ENCODE results near the gene DCHS1. TPM values are rescaled to one million over a fixed set of nuclear protein-coding genes. Genes with fewer than 3 reads are reported as not detected.

The DCHS1 gene
- total and polyA plus RNA-seq, 9 of the 15 experiments (the other 6 are each of a cell fraction or from before 2014, with no cell fraction given), result 0.04 to 0.49 (median 0.14) TPM; not detected in 2

DNA sequence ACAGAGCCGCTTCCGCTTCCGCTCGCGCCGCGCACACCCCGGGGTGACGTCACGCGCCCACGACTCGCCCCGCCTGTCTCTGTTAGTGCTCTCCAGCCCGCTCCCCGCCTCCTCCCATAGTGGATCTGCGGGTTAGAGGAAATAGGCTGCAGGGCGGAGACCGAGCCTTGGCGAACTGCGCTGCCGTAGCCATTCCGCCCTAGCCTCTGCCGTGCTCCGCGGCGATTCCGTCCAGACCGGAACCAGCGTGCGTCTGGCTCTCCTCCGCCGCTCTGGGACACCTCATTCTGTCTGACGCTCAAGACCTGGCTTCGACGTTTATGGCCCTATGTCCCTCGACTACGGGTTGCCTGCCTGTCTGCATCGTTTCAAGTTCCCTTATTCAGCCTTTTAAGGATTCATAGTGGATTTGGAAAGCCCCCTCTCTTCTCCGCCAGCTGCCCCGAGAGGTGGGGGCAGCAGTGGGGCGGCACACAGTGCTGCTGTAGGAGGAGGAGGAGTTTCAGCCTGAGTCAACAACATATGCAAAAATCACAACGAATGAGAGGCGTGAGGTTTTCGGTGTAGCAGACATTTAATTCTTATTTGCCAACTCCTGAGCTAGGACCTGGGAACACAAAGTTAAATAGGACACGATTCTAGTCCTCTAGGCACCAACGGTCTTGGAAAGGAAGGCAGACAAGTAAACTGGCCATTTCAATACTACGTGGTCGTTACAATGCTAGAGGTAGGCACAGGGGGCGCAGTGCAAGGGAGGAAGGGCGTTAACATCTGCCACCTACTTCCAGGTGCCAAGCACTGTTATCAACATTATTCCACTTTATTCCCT lies 43.2 kb downstream of the DCHS1 start, which contains the start of gene TAF10 (continued):
- TF ChIP-seq, protein P1, sequence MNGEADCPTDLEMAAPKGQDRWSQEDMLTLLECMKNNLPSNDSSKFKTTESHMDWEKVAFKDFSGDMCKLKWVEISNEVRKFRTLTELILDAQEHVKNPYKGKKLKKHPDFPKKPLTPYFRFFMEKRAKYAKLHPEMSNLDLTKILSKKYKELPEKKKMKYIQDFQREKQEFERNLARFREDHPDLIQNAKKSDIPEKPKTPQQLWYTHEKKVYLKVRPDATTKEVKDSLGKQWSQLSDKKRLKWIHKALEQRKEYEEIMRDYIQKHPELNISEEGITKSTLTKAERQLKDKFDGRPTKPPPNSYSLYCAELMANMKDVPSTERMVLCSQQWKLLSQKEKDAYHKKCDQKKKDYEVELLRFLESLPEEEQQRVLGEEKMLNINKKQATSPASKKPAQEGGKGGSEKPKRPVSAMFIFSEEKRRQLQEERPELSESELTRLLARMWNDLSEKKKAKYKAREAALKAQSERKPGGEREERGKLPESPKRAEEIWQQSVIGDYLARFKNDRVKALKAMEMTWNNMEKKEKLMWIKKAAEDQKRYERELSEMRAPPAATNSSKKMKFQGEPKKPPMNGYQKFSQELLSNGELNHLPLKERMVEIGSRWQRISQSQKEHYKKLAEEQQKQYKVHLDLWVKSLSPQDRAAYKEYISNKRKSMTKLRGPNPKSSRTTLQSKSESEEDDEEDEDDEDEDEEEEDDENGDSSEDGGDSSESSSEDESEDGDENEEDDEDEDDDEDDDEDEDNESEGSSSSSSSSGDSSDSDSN (IDR thresholded peaks at IDR 0.05; ENCODE audit: borderline replicate concordance in 1 of 2, low read depth in 2 of 2, low read length in 2 of 2), result peak in 1 of 2 experiments; percentile 23; a peak in 1 of 4 replicates
- TF ChIP-seq TBL1XR1 (IDR thresholded peaks at IDR 0.05; ENCODE audit: low read length in 2 of 2), result no peak
- TF ChIP-seq GTF2E2 (tag; IDR thresholded peaks at IDR 0.05), result peak; percentile 42
- no peak for TF ChIP-seq RBBP5 (IDR thresholded peaks at IDR 0.05; ENCODE audit: borderline replicate concordance, insufficient read depth, low read length, poor library complexity, severe bottlenecking)
- TF ChIP-seq, protein P2, sequence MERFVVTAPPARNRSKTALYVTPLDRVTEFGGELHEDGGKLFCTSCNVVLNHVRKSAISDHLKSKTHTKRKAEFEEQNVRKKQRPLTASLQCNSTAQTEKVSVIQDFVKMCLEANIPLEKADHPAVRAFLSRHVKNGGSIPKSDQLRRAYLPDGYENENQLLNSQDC (CRISPR knock-in tag; IDR thresholded peaks at IDR 0.05), result peak; percentile 69; the same call in 1 of the 2 replicates
- TF ChIP-seq SIN3A (IDR thresholded peaks at IDR 0.05; ENCODE audit: borderline replicate concordance in 2 of 2, control insufficient read depth in 1 of 2, low read depth in 2 of 2, low read length in 2 of 2), result peak in 1 of 2 experiments; percentile 40; a peak in 1 of 4 replicates
- TF ChIP-seq, protein P3, sequence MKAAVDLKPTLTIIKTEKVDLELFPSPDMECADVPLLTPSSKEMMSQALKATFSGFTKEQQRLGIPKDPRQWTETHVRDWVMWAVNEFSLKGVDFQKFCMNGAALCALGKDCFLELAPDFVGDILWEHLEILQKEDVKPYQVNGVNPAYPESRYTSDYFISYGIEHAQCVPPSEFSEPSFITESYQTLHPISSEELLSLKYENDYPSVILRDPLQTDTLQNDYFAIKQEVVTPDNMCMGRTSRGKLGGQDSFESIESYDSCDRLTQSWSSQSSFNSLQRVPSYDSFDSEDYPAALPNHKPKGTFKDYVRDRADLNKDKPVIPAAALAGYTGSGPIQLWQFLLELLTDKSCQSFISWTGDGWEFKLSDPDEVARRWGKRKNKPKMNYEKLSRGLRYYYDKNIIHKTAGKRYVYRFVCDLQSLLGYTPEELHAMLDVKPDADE (conservative IDR thresholded peaks at IDR 0.05; ENCODE audit: control insufficient read depth, low read depth, low read length), result peak; percentile 72
- TF ChIP-seq, protein P4, sequence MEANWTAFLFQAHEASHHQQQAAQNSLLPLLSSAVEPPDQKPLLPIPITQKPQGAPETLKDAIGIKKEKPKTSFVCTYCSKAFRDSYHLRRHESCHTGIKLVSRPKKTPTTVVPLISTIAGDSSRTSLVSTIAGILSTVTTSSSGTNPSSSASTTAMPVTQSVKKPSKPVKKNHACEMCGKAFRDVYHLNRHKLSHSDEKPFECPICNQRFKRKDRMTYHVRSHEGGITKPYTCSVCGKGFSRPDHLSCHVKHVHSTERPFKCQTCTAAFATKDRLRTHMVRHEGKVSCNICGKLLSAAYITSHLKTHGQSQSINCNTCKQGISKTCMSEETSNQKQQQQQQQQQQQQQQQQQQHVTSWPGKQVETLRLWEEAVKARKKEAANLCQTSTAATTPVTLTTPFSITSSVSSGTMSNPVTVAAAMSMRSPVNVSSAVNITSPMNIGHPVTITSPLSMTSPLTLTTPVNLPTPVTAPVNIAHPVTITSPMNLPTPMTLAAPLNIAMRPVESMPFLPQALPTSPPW (CRISPR knock-in tag; IDR thresholded peaks at IDR 0.05), result peak; percentile 95
- TF ChIP-seq TCF7L2 (IDR thresholded peaks at IDR 0.05; ENCODE audit: low read depth, low read length), result no peak
- TF ChIP-seq, protein P5, sequence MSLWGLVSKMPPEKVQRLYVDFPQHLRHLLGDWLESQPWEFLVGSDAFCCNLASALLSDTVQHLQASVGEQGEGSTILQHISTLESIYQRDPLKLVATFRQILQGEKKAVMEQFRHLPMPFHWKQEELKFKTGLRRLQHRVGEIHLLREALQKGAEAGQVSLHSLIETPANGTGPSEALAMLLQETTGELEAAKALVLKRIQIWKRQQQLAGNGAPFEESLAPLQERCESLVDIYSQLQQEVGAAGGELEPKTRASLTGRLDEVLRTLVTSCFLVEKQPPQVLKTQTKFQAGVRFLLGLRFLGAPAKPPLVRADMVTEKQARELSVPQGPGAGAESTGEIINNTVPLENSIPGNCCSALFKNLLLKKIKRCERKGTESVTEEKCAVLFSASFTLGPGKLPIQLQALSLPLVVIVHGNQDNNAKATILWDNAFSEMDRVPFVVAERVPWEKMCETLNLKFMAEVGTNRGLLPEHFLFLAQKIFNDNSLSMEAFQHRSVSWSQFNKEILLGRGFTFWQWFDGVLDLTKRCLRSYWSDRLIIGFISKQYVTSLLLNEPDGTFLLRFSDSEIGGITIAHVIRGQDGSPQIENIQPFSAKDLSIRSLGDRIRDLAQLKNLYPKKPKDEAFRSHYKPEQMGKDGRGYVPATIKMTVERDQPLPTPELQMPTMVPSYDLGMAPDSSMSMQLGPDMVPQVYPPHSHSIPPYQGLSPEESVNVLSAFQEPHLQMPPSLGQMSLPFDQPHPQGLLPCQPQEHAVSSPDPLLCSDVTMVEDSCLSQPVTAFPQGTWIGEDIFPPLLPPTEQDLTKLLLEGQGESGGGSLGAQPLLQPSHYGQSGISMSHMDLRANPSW (CRISPR knock-in tag; IDR thresholded peaks at IDR 0.05), result 0 out of 2 replicates have a peak, but pooled peaks have one; percentile 46
- TF ChIP-seq ZNF780A (CRISPR knock-in tag; IDR thresholded peaks at IDR 0.05), result 0 out of 2 replicates have a peak, but pooled peaks have one; percentile 45
- TF ChIP-seq CHD2 (IDR thresholded peaks at IDR 0.05; ENCODE audit: low read depth, low read length), result no peak
- TF ChIP-seq PURB (CRISPR knock-in tag; IDR thresholded peaks at IDR 0.05; ENCODE audit: low read depth), result no peak
- 0 out of 2 replicates have a peak, but pooled peaks have one; percentile 7 for TF ChIP-seq ERF (CRISPR knock-in tag; IDR thresholded peaks at IDR 0.05)
- TF ChIP-seq SMARCA4 (IDR thresholded peaks at IDR 0.05), result peak; percentile 53
- no peak for TF ChIP-seq TCFL5 (CRISPR knock-in tag; conservative IDR thresholded peaks at IDR 0.05)
- no peak for TF ChIP-seq BACH1 (tag; IDR thresholded peaks at IDR 0.05)
- peak; percentile 82 for TF ChIP-seq FOXK1 (CRISPR knock-in tag; IDR thresholded peaks at IDR 0.05; ENCODE audit: borderline replicate concordance)

Data from K562 (cell line).